Thymus (tissue), 11 donors: ENCODE data around the gene CCDC169. TPM values are rescaled to one million over a fixed set of nuclear protein-coding genes. Genes with fewer than 3 reads are reported as not detected.
"Not testable (repeated sequence)": the region's sequence is repeated elsewhere in the genome, so short reads cannot be mapped to it uniquely, and the experiment has no call there.

Experiments
- DNase-seq, 9 donors: peaks; one replicate each; pipeline ENCODE4 v3.0.0-alpha.2; 2013; ENCODE audit warnings: low spot score in 9 of 9, low read depth in 6 of 9, missing footprints in 1 of 9
- H3K27ac ChIP-seq, 2 donors: one replicate each; pipeline ENCODE4 v1.5.1; 2013; ENCODE audit warnings: control low read depth in 1 of 2, low read depth in 1 of 2, low read length in 1 of 2, mild to moderate bottlenecking in 1 of 2, moderate library complexity in 1 of 2
- H3K27me3 ChIP-seq, 2 donors: one replicate each; pipeline ENCODE4 v1.5.1; 2013; ENCODE audit warnings: low read length in 1 of 2; ENCODE audit not compliant: control insufficient read depth in 2 of 2, insufficient read depth in 1 of 2
- H3K36me3 ChIP-seq, 2 donors: one replicate each; pipeline ENCODE4 v1.5.1; 2013; ENCODE audit warnings: low read length in 1 of 2, mild to moderate bottlenecking in 1 of 2, moderate library complexity in 1 of 2; ENCODE audit not compliant: control insufficient read depth in 2 of 2, insufficient read depth in 2 of 2
- H3K4me1 ChIP-seq, 2 donors: one replicate each; pipeline ENCODE4 v1.5.1; 2013; ENCODE audit warnings: low read length in 2 of 2; ENCODE audit not compliant: control insufficient read depth in 2 of 2, insufficient read depth in 2 of 2
- H3K4me3 ChIP-seq, 2 donors: one replicate each; pipeline ENCODE4 v1.5.1; 2013; ENCODE audit warnings: low read length in 2 of 2, control low read depth in 1 of 2, mild to moderate bottlenecking in 1 of 2
- H3K9me3 ChIP-seq, 2 donors: one replicate each; pipeline ENCODE4 v1.5.1; 2013; ENCODE audit warnings: low read length in 1 of 2, mild to moderate bottlenecking in 1 of 2; ENCODE audit not compliant: control insufficient read depth in 2 of 2, insufficient read depth in 1 of 2
- WGBS: extraction: QIAGEN DNeasy Blood & Tissue Kit; methylation state at CpG from one replicate; pipeline ENCODE4 v1.1.7; 2013; 5-methylcytosine and 5-hydroxymethylcytosine counted together
- polyA plus RNA-seq: library from polyadenylated mRNA; stranded (reverse); fragments of 200-250 nt; gene quantifications from one replicate; pipeline ENCODE4 v1.2.3, GENCODE V29; 2013
- total RNA-seq: library from RNA; stranded (reverse); fragments of 120-200 nt; gene quantifications from one replicate; pipeline ENCODE4 v1.2.4, GENCODE V29; 2013
- donor health status: healthy.

CCDC169 gene
- total and polyA plus RNA-seq, 2 donors: 0.23 to 0.66 TPM

- Histone ChIP-seq H3K27ac (no peak overlapping the region), H3K4me1 (no peaks in the 10 kb centered on the region), H3K9me3 (no peaks in the 10 kb centered on the region), H3K4me3 (no peak overlapping the region), H3K27me3 (no peaks in the 10 kb centered on the region), H3K36me3 (peaks cover 0 to 3% of the 10 kb centered on the region in 2 donors)
- no peak for DNase-seq
- WGBS: 95% methylated on average over 1 of the region's 1 CpG
Measured at GRCh38 chr13:36323951-36324566, 26.4 kb upstream of the CCDC169 start.

GRCh38 chr13:36323408-36323807, 25.8 kb upstream of the CCDC169 start:
- H3K27me3 ChIP-seq: no peaks in the 10 kb centered on the region
- H3K36me3 ChIP-seq: peaks cover 0 to 3% of the 10 kb centered on the region in 2 donors
- 94% methylated on average over 3 of the region's 3 CpGs for WGBS
- no peaks in the 10 kb centered on the region for H3K9me3 ChIP-seq
- no peak for DNase-seq
- H3K4me1 ChIP-seq: no peaks in the 10 kb centered on the region
- H3K27ac ChIP-seq: no peak overlapping the region
- no peak overlapping the region for H3K4me3 ChIP-seq

- 54% methylated on average over 6 of the region's 6 CpGs for WGBS
- DNase-seq, H3K9me3 ChIP-seq, H3K4me1 ChIP-seq, H3K27me3 ChIP-seq, H3K27ac ChIP-seq, H3K4me3 ChIP-seq, H3K36me3 ChIP-seq: not testable (repeated sequence)
Measured at GRCh38 chr13:36319793-36320192, 22.2 kb upstream of the CCDC169 start.

- Histone ChIP-seq H3K27ac (no peak overlapping the region), H3K36me3 (peaks cover 4 to 10% of the 10 kb centered on the region in 2 donors)
- 94% methylated on average over 3 of the region's 3 CpGs for WGBS
Measured at GRCh38 chr13:36313047-36313969, 15.7 kb upstream of the CCDC169 start.

GRCh38 chr13:36310417-36311108, 12.9 kb upstream of the CCDC169 start:
- Histone ChIP-seq H3K27ac (no peak overlapping the region), H3K9me3 (no peaks in the 10 kb centered on the region), H3K4me1 (no peaks in the 10 kb centered on the region), H3K36me3 (peaks cover 4 to 10% of the 10 kb centered on the region in 2 donors), H3K4me3 (no peak overlapping the region), H3K27me3 (no peaks in the 10 kb centered on the region)
- 97% methylated on average over 7 of the region's 7 CpGs for WGBS
- no peak for DNase-seq

More at GRCh38 chr13:36313047-36313969, 15.7 kb upstream of the CCDC169 start:
- H3K9me3 ChIP-seq: no peaks in the 10 kb centered on the region
- H3K4me3 ChIP-seq: no peak overlapping the region
- no peaks in the 10 kb centered on the region for H3K27me3 ChIP-seq
- DNase-seq: no peak
- no peaks in the 10 kb centered on the region for H3K4me1 ChIP-seq

- no peaks in the 10 kb centered on the region for H3K36me3 ChIP-seq
- 94% methylated on average over 3 of the region's 3 CpGs for WGBS
- H3K4me1 ChIP-seq: no peaks in the 10 kb centered on the region
- peaks cover 0 to 18% of the 10 kb centered on the region in 2 donors for H3K27me3 ChIP-seq
- H3K4me3 ChIP-seq: no peak overlapping the region
- H3K9me3 ChIP-seq: no peaks in the 10 kb centered on the region
- DNase-seq: no peak
- no peak overlapping the region for H3K27ac ChIP-seq
Measured at GRCh38 chr13:36302289-36302688, 4.7 kb upstream of the CCDC169 start.

- not testable (repeated sequence) for DNase-seq, H3K4me3 ChIP-seq
- WGBS: 80% methylated on average over 3 of the region's 3 CpGs
Measured at GRCh38 chr13:36299469-36299868, 1.9 kb upstream of the CCDC169 start.

GRCh38 chr13:36298535-36299068, 988 bp upstream of the CCDC169 start:
- Histone ChIP-seq H3K4me3 (no peak overlapping the region), H3K27ac (no peak overlapping the region)
- 43% methylated on average over 4 of the region's 4 CpGs for WGBS

More at GRCh38 chr13:36299469-36299868, 1.9 kb upstream of the CCDC169 start:
- H3K27ac ChIP-seq, H3K36me3 ChIP-seq, H3K4me1 ChIP-seq, H3K9me3 ChIP-seq: not testable (repeated sequence)
- H3K27me3 ChIP-seq: peaks cover 0 to 18% of the 10 kb centered on the region in 2 donors

More at GRCh38 chr13:36298535-36299068, 988 bp upstream of the CCDC169 start:
- Histone ChIP-seq H3K36me3 (no peaks in the 10 kb centered on the region), H3K4me1 (no peaks in the 10 kb centered on the region), H3K27me3 (peaks cover 0 to 18% of the 10 kb centered on the region in 2 donors), H3K9me3 (no peaks in the 10 kb centered on the region)
- DNase-seq: no peak
